Measurements from ENCODE around the gene MDH1B.

Gene MDH1B

DNA sequence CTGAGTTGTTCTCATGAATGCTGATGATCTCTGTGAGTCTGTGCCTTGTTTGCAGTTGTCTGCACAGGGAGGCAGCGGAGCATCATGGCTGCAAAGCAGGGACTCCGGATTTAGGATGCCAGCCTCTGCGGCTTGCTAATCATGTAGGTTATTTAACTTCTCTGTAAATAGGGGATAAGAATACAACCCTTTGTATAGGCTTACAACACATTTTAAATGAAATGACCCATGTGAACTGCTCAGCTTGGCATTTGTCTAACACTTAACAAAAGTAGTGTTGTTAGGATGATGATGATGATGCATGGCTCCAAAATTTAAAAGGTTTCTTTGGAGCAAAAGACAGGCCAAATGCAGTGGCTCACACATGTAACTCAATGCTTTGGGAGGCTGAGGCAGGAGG lies 66.3 kb downstream of the MDH1B start:
- DNase-seq (ENCODE audit: low read depth in 1 of 2, low spot score in 1 of 2): no peak

DNA sequence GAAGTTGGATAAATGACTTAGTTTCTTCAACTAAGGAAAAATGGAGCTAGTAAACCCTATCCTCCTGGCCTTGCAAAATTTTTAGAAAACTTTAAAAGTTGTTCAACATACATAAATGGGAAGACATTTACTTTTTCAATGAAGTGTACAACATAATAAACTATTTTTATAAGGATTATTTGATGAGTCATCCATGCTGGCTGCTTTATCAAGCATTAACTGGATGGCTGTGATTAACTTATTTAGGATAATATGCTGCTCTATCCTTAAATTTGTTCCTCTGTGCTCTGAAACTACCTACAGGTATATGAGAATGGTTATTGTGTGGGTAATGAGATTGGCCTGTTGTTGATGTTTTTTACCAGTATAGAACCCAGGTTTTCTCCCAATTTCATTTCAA lies 68.2 kb downstream of the MDH1B start:
- DNase-seq (ENCODE audit: low read depth in 1 of 2, low spot score in 1 of 2): no peak

DNA sequence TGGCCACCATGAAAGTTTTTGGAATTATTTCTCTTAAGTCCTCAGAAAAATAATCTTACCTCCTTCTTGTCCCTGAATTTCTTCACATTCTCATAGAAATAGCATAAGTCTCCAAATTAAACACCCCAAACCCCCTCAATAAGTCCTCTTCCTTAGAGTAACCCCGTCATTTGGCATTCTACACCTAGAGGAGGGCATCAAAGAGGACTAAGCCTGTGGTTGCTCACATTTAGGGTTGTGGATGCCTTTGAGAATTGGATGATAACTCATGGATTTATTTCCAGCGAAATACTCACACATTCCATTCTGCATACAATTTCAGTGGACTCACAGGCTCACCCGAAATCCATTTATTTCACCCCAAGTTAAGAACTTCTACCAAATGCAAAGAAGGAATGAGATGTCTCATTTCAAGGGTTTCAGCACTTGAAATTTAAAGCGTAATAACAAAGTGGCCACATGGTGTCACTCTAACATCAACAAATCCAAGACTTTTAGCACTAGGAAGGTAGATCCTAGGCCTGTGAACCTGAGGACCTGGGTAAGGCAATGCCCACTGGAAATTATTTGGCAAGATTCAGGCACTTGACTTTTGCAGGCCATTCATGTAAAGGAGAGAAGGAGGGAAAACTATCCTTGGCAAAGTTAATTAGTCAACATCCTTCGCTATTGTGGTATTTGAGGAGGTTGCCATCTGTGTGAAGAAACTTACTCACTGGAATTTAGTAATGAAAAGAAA lies 71.6 kb downstream of the MDH1B start:
- peak in 1 of 2 donors; percentile 56 for DNase-seq (ENCODE audit: low read depth in 1 of 2, low spot score in 1 of 2)

DNA sequence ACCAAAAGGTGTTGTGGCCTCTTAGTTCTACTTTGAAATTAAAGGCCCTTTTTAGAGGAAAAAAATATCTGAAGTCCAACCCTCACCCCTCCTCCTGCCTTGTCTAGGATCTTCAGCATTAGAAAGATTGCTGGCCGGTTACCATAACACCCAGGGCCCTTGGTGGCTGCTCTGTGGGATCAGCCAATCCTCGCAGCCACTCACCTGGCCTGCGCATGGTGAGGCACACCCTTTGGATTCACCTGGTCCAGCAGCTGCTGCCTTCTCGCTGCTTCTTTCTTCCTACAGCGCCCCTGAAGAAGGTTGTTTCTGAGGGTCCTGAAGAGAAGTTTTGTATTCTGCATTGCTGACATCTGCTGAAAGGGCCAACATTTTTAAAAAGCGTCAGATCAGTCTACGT lies 72.2 kb downstream of the MDH1B start:
- DNase-seq (ENCODE audit: low read depth in 1 of 2, low spot score in 1 of 2): no peak

DNA sequence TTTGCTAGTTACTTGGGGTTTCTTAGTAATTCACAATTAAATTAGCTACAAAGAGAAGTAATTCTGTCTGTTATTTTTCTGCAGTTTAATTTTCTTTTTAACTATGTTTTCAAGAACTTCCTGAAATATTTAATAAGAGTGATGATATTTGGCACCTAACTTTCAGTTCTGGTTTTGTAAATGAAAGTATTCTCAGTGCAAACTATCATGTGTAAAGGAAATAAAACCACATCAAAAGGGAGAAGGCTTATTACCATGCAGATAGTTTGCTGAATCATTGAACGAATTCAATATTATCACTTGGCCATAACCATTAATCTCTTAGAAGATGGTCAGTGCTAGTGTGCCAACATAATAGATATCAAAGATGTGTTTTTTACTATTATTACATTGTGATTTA lies 76.1 kb downstream of the MDH1B start:
- DNase-seq (ENCODE audit: low read depth in 1 of 2, low spot score in 1 of 2): no peak

DNA sequence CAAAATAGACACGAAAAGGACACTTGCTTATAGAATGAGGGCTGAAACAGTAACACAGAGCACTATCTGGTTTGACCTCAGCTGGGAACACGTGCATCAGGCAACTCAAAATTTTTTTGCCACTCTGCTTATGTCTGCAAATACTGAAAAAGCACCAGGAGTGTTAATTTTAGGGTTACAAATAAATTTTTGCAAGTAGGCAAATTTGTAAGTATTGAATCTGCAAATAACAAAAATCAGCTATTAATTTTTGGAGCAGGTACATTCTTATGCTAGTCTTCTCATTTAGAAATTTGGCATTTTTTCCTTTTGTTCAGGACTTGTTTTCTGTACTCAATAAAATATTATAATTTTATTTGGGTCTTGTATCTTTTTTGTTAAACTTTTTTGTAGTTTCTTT lies 76.7 kb downstream of the MDH1B start:
- DNase-seq (ENCODE audit: low read depth in 1 of 2, low spot score in 1 of 2): no peak

Data from activated CD4-positive, alpha-beta T cell treated with anti-CD3 and anti-CD28 coated beads, Interleukin-2, amount 50 U/mL, for 24 hours (primary cell).